Spleen (tissue), 11 donors: ENCODE results near the gene PLCG2. TPM values are rescaled to one million over a fixed set of nuclear protein-coding genes. Genes with fewer than 3 reads are reported as not detected.

Experiments
- DNase-seq: peaks from one replicate; pipeline ENCODE4 v3.0.0-alpha.2; 2020
- H3K27ac ChIP-seq, 8 donors: fragments of 200-600 bp; sonication (generic) in 7 of 8; 1 replicate in 4 of 8; 2 replicates in 4 of 8; pipeline versions ENCODE4 v1.5.0 to v1.8.0; 2016 to 2021; ENCODE audit warnings: inconsistent platforms in 4 of 8, mild to moderate bottlenecking in 4 of 8, moderate library complexity in 1 of 8
- H3K27me3 ChIP-seq, 7 donors: fragments of 200-600 bp; sonication (generic) in 6 of 7; replicated peaks in 1 of 7; 1 replicate in 4 of 7; 2 replicates in 3 of 7; pipeline versions ENCODE4 v1.5.0 to v1.8.0; 2016 to 2021; ENCODE audit warnings: inconsistent platforms in 3 of 7, mild to moderate bottlenecking in 1 of 7
- H3K36me3 ChIP-seq, 6 donors: fragments of 200-600 bp; sonication (generic) in 5 of 6; 1 replicate in 4 of 6; 2 replicates in 2 of 6; pipeline versions ENCODE4 v1.5.0 to v1.8.0; 2016 to 2021; ENCODE audit warnings: inconsistent platforms in 2 of 6
- H3K4me1 ChIP-seq, 6 donors: fragments of 200-600 bp; sonication (generic) in 5 of 6; 1 replicate in 3 of 6; 2 replicates in 3 of 6; pipeline versions ENCODE4 v1.5.0 to v1.8.0; 2016 to 2021; ENCODE audit warnings: inconsistent platforms in 3 of 6
- H3K4me3 ChIP-seq, 8 donors: fragments of 200-600 bp; sonication (generic) in 7 of 8; 1 replicate in 4 of 8; 2 replicates in 4 of 8; pipeline versions ENCODE4 v1.5.0 to v1.8.0; 2016 to 2021; ENCODE audit warnings: inconsistent platforms in 4 of 8, mild to moderate bottlenecking in 4 of 8, moderate library complexity in 2 of 8
- H3K9me3 ChIP-seq, 8 donors: fragments of 200-600 bp; sonication (generic) in 7 of 8; 1 replicate in 4 of 8; 2 replicates in 4 of 8; pipeline versions ENCODE4 v1.5.0 to v1.8.0; 2016 to 2021; ENCODE audit warnings: inconsistent platforms in 4 of 8
- POLR2A ChIP-seq, 3 donors: fragments of 450-650 bp; IDR thresholded peaks; one replicate each; pipeline ENCODE4 v1.5.1; 2017; ENCODE audit warnings: antibody characterized with exemption in 3 of 3, mild to moderate bottlenecking in 1 of 3
- POLR2AphosphoS5 ChIP-seq, 3 donors: sonication (generic); formaldehyde crosslinking; IDR thresholded peaks; one replicate each; pipeline ENCODE4 v1.5.1; 2017; ENCODE audit warnings: antibody characterized with exemption in 3 of 3
- WGBS, 5 donors: extraction: QIAGEN DNeasy Blood & Tissue Kit in 3 of 5; methylation state at CpG; one replicate each; pipeline versions ENCODE4 v1.1.5 to v1.1.7; 2013 to 2018; 5-methylcytosine and 5-hydroxymethylcytosine counted together
- intact Hi-C: fragments of 100-400 bp; cut with DNase I; formaldehyde crosslinking; loops from one replicate; pipeline ENCODE4 v1.15.0; 2023; ENCODE audit warnings: low total_unique reads
- polyA plus RNA-seq, 3 donors: library from polyadenylated mRNA; stranded (reverse); fragments of 200-250 nt; gene quantifications; one replicate each; pipeline ENCODE4 v1.2.1, GENCODE V29; 2013
- total RNA-seq, 7 donors: library from RNA; depleted of rRNA in 3 of 7; stranded (reverse); fragments of >200 nt in 3 of 7; fragmentation: NEBNext Ultra II Directional in 4 of 7; extraction: Animal tissue kit (Norgen Biotek cat#: 25700) in 4 of 7; gene quantifications; one replicate each; pipeline versions ENCODE4 v1.1.0 to v1.2.1, GENCODE V29; 2016 to 2021
- TF ChIP-seq, protein P1 (sequence below), 11 experiments: fragments of 200-600 bp in 7 of 11; fragments of 450-650 bp in 4 of 11; sonication (generic) in 4 of 11; IDR thresholded peaks in 8 of 11; conservative IDR thresholded peaks in 3 of 11; 1 replicate in 7 of 11; 2 replicates in 4 of 11; pipeline versions ENCODE4 v1.4.0 to v1.8.0; 2016 to 2021; ENCODE audit warnings: antibody characterized with exemption in 11 of 11, inconsistent platforms in 4 of 11, mild to moderate bottlenecking in 1 of 11
- donor health status: healthy with polysubstance abuse.
- donor health status: DM: no; HTN: no; CAD: no; lungs with moderate emphysema.
- donor health status: DM: no; HTN: no; CAD: no.
- donor health status: Bipolar disorder and iron deficiency.
- donor health status: healthy.
- donor health status: DM: no; HTN: no; CAD: no.
- donor health status: DM: yes; HTN: yes; CAD: no.

PLCG2 gene
- total and polyA plus RNA-seq, 10 donors = 57.1 to 277 (median 145) TPM

DNA sequence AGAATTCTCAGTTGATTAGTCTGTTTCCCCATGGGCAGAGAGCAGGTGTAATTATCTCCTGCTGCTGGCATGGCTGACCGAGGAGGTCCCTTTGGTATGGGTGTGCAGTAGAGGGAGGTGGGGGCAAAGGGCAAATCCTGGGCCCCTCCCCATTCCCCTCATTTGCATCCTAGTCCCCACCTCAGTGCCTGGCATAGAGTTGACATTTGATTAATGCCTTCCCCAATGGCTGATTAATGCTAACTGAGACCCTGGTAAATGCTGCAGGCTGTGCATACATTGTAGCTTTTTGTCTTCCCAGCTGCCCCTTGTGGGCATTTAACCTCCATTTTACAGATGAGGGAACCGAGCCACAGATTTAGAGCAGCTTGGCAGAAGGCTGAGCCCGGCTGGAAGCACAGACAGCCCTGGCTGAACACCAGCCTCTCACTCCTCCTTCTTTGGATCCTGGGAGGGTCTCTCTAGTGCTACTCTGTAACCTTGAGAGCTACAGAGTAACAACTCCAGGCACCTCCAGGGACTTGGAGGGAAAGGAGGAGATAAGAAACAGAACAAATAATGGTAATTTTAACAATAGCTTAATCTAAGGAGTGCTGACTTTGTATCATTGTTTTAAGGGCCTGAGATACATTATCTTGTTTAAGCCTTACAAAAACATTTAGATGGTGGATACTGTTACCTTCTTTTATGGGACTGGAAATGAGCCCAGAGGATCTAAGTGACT, 5.1 kb downstream of the PLCG2 start:
- peak overlapping the region in 2 of 8 donors; percentile 9 to 45 for H3K4me3 ChIP-seq
- no peak for DNase-seq
- WGBS, 5 donors = 59 to 78% (median 69%) methylated on average over 3 of the region's 3 CpGs
- peaks cover 11 to 95% (median 74%) of the 10 kb centered on the region in 6 donors for H3K4me1 ChIP-seq
- peak overlapping the region in 4 of 8 donors; percentile 48 to 75 (median 50) for H3K27ac ChIP-seq
- intact Hi-C loops = loop anchor here (10.0 kb wide), 1 partner anchor 81 kb away; no protein-coding TSS in a partner anchor
- H3K9me3 ChIP-seq = no peaks in the 10 kb centered on the region
- no peak for TF ChIP-seq POLR2AphosphoS5 (IDR thresholded peaks at IDR 0.05)
- TF ChIP-seq POLR2A (IDR thresholded peaks at IDR 0.05) = no peak
- TF ChIP-seq, protein P1, sequence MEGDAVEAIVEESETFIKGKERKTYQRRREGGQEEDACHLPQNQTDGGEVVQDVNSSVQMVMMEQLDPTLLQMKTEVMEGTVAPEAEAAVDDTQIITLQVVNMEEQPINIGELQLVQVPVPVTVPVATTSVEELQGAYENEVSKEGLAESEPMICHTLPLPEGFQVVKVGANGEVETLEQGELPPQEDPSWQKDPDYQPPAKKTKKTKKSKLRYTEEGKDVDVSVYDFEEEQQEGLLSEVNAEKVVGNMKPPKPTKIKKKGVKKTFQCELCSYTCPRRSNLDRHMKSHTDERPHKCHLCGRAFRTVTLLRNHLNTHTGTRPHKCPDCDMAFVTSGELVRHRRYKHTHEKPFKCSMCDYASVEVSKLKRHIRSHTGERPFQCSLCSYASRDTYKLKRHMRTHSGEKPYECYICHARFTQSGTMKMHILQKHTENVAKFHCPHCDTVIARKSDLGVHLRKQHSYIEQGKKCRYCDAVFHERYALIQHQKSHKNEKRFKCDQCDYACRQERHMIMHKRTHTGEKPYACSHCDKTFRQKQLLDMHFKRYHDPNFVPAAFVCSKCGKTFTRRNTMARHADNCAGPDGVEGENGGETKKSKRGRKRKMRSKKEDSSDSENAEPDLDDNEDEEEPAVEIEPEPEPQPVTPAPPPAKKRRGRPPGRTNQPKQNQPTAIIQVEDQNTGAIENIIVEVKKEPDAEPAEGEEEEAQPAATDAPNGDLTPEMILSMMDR (IDR thresholded peaks at IDR 0.05 in 8 of 11, conservative IDR thresholded peaks at IDR 0.05 in 3 of 11) = no peak
- H3K27me3 ChIP-seq = peaks cover 0 to 4% (median 0%) of the 10 kb centered on the region in 7 donors
- H3K36me3 ChIP-seq = peaks cover 0 to 42% (median 17%) of the 10 kb centered on the region in 6 donors

DNA sequence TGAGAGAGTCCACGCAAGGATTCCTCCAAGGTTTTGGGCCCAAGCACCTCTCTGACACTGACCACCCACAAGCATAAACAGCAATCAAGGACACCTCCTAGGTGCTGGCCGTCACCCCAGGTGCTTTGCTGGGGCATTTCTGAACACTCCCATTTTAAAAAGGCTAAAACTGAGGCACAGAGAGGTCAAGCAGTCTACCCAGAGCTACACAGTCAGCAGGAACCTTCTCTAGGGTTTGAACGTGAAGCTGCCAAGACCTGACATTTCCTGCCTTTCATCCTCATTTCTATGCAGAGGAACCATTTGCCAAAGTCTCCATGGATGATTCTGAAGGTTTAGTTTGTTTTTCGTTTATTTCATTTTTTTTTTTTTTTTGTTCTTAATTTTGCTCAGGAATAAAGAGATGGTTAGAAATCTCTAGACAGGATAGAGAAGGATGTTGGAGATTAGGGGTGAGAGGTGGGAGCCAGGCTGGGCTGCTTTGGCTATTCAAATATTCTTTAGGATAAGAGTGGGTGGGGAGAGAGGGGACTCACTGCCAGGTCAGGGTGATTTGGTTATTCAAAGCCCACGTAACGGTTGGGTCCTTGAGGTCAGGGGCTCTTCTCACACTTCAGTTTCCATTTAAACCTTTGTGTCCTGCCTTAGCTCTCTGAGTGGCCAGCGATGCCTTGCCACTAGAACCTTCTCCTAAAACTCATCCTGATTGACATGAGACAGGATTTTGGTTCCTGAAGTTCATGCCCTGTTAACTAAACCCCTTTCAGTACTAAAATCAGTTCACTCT, 6.2 kb downstream of the PLCG2 start:
- H3K4me1 ChIP-seq = peaks cover 13 to 98% (median 77%) of the 10 kb centered on the region in 6 donors
- DNase-seq = no peak
- TF ChIP-seq POLR2A (IDR thresholded peaks at IDR 0.05) (no peak), POLR2AphosphoS5 (IDR thresholded peaks at IDR 0.05) (no peak)
- TF ChIP-seq, protein P1 (IDR thresholded peaks at IDR 0.05 in 8 of 11, conservative IDR thresholded peaks at IDR 0.05 in 3 of 11) = no peak
- peak overlapping the region in 4 of 8 donors; percentile 48 to 75 (median 50) for H3K27ac ChIP-seq
- WGBS, 5 donors = 67 to 76% (median 70%) methylated on average over 7 of the region's 7 CpGs
- no peaks in the 10 kb centered on the region for H3K9me3 ChIP-seq
- peaks cover 0 to 53% (median 19%) of the 10 kb centered on the region in 6 donors for H3K36me3 ChIP-seq
- H3K27me3 ChIP-seq = no peaks in the 10 kb centered on the region
- peak overlapping the region in 1 of 8 donors; percentile 33 for H3K4me3 ChIP-seq
- intact Hi-C loops = loop anchor here (10.0 kb wide), 1 partner anchor 79 kb away; no protein-coding TSS in a partner anchor

DNA sequence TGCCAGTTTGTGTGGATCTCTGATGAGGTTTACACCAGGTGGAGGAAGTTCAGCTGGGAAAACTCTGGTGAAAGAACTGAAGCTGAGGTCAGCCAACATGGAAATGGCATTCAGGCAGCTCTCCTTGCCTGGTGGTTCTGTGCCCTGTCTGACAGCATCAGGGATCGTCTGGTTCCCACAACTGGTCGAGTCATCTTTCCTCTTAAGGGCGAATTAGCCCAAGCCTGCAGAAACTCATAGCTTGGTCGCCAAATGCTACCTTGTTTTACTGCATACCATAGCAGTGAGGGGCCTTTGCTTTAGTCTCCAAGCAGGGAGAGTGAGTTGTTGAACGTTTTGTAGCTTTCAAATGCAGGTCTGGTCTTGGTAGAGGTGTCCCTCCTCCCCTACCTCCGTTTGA, 7.2 kb downstream of the PLCG2 start:
- H3K9me3 ChIP-seq = no peaks in the 10 kb centered on the region
- H3K27ac ChIP-seq = peak overlapping the region in 4 of 8 donors; percentile 25 to 75 (median 46)
- no peaks in the 10 kb centered on the region for H3K27me3 ChIP-seq
- intact Hi-C loops = loop anchor here (10.0 kb wide), 1 partner anchor 78 kb away; no protein-coding TSS in a partner anchor
- H3K4me3 ChIP-seq = peak overlapping the region in 1 of 8 donors; percentile 33
- H3K4me1 ChIP-seq = peaks cover 17 to 98% (median 77%) of the 10 kb centered on the region in 6 donors
- peaks cover 0 to 62% (median 20%) of the 10 kb centered on the region in 6 donors for H3K36me3 ChIP-seq
- WGBS, 5 donors = 53 to 71% (median 65%) methylated on average over 6 of the region's 6 CpGs
- no peak for TF ChIP-seq POLR2A (IDR thresholded peaks at IDR 0.05)
- TF ChIP-seq, protein P1 (IDR thresholded peaks at IDR 0.05 in 8 of 11, conservative IDR thresholded peaks at IDR 0.05 in 3 of 11) = no peak
- no peak for TF ChIP-seq POLR2AphosphoS5 (IDR thresholded peaks at IDR 0.05)
- no peak for DNase-seq
